ENCODE measurements around the gene BBIP1.
"Not testable (repeated sequence)": the region's sequence is repeated elsewhere in the genome, so short reads cannot be mapped to it uniquely, and the experiment has no call there.

The BBIP1 gene

GRCh38 chr10:110881905-110882304 lies 37.1 kb downstream of the BBIP1 start:
- no peak for DNase-seq

- DNase-seq, result no peak
Measured at GRCh38 chr10:110881247-110881646, 37.7 kb downstream of the BBIP1 start.

- DNase-seq, result no peak
Measured at GRCh38 chr10:110880012-110880411, 39.0 kb downstream of the BBIP1 start.

GRCh38 chr10:110876788-110877187 lies 42.2 kb downstream of the BBIP1 start:
- no peak for DNase-seq

- DNase-seq, result no peak
Measured at GRCh38 chr10:110876000-110876399, 43.0 kb downstream of the BBIP1 start.

GRCh38 chr10:110873951-110874350 lies 45.0 kb downstream of the BBIP1 start:
- DNase-seq, result no peak

- DNase-seq, result no peak
Measured at GRCh38 chr10:110872984-110873923, 45.7 kb downstream of the BBIP1 start.

GRCh38 chr10:110872145-110872983 lies 46.6 kb downstream of the BBIP1 start:
- peak; percentile 75 for DNase-seq

- peak; percentile 91 for DNase-seq
Measured at GRCh38 chr10:110871298-110872084, 47.5 kb downstream of the BBIP1 start, which contains the start of gene PDCD4. PDCD4 (plus strand) TSS chr10:110871928; CDS start chr10:110876028, 4,100 bp downstream.

GRCh38 chr10:110870823-110871297 lies 48.1 kb downstream of the BBIP1 start:
- no peak for DNase-seq

GRCh38 chr10:110868981-110869380 lies 50.0 kb downstream of the BBIP1 start:
- DNase-seq, result peak; percentile 57

GRCh38 chr10:110867807-110868465 lies 51.0 kb downstream of the BBIP1 start:
- DNase-seq, result no peak

- DNase-seq, result not testable (repeated sequence)
Measured at GRCh38 chr10:110867011-110867806, 51.8 kb downstream of the BBIP1 start.

GRCh38 chr10:110865809-110866482 lies 53.0 kb downstream of the BBIP1 start:
- no peak for DNase-seq

GRCh38 chr10:110865186-110865808 lies 53.7 kb downstream of the BBIP1 start:
- DNase-seq, result no peak

GRCh38 chr10:110864662-110865140 lies 54.3 kb downstream of the BBIP1 start:
- peak; percentile 57 for DNase-seq

- no peak for DNase-seq
Measured at GRCh38 chr10:110863956-110864355, 55.0 kb downstream of the BBIP1 start.

- no peak for DNase-seq
Measured at GRCh38 chr10:110863361-110863760, 55.6 kb downstream of the BBIP1 start.

- no peak for DNase-seq
Measured at GRCh38 chr10:110862961-110863360, 56.0 kb downstream of the BBIP1 start.
